OCI-LY7 (cell line): ENCODE measurements around the gene MANBA. TPM values are rescaled to one million over a fixed set of nuclear protein-coding genes. Genes with fewer than 3 reads are reported as not detected.

Experiments
- BruUV-seq: library from RNA; stranded (reverse); fragments of 400-500 nt; replicated peaks from 2 replicates; lab custom pipeline; 2021; lab: Mats Ljungman, UMichigan
- CTCF ChIA-PET: fragments of 300-600 bp; sonication (Branson Sonifier 250); formaldehyde crosslinking; loops from one replicate; lab custom pipeline; 2022; ENCODE audit warnings: antibody characterized with exemption; ENCODE audit not compliant: unreplicated experiment; lab: Charles Lee
- POLR2A ChIA-PET: fragments of 300-600 bp; sonication (Branson Sonifier 250); formaldehyde crosslinking; loops from one replicate; lab custom pipeline; 2022; ENCODE audit warnings: antibody characterized with exemption; lab: Charles Lee
- DNase-seq: peaks from one replicate; pipeline ENCODE4 v3.0.0-alpha.2; 2015; ENCODE audit warnings: low spot score
- H2AFZ ChIP-seq: fragments of 200-600 bp; sonication (generic), shearing (Covaris generic); 2 replicates; pipeline ENCODE4 v1.6.1; 2014; ENCODE audit warnings: mild to moderate bottlenecking, antibody characterized with exemption, low read length, moderate library complexity
- H3K27ac ChIP-seq: fragments of 200-600 bp; sonication (generic); 2 replicates; pipeline ENCODE4 v1.5.1; 2014; ENCODE audit warnings: mixed run types, low read depth, mild to moderate bottlenecking, moderate library complexity, low read length, inconsistent platforms; ENCODE audit not compliant: poor library complexity, severe bottlenecking
- H3K36me3 ChIP-seq: fragments of 200-600 bp; sonication (generic); 2 replicates; pipeline ENCODE4 v1.6.1; 2014; ENCODE audit warnings: mild to moderate bottlenecking, antibody characterized with exemption, low read length, moderate library complexity, mixed read lengths; ENCODE audit not compliant: insufficient read depth
- H3K4me1 ChIP-seq: fragments of 200-600 bp; sonication (generic); 2 replicates; pipeline ENCODE4 v1.5.1; 2014; ENCODE audit warnings: mild to moderate bottlenecking, low read length; ENCODE audit not compliant: insufficient read depth, poor library complexity, severe bottlenecking
- H3K4me2 ChIP-seq: fragments of 200-600 bp; sonication (generic); 2 replicates; pipeline ENCODE4 v1.6.1; 2014; ENCODE audit warnings: mild to moderate bottlenecking, low read length
- H3K4me3 ChIP-seq: fragments of 200-600 bp; sonication (generic); 2 replicates; pipeline ENCODE4 v1.5.1; 2014; ENCODE audit warnings: mild to moderate bottlenecking, low read depth, low read length; ENCODE audit not compliant: poor library complexity, severe bottlenecking
- H3K79me2 ChIP-seq: fragments of 200-600 bp; sonication (generic); 2 replicates; pipeline ENCODE4 v1.6.1; 2016; ENCODE audit warnings: low read depth, mild to moderate bottlenecking, low read length, moderate library complexity, mixed read lengths; ENCODE audit not compliant: insufficient read depth
- H3K9me2 ChIP-seq: fragments of 200-600 bp; sonication (generic); 2 replicates; pipeline ENCODE4 v1.6.1; 2016; ENCODE audit warnings: mild to moderate bottlenecking, low read length, mixed read lengths; ENCODE audit not compliant: insufficient read depth
- H3K9me3 ChIP-seq: fragments of 200-600 bp; sonication (generic); 2 replicates; pipeline ENCODE4 v1.6.1; 2014; ENCODE audit warnings: mild to moderate bottlenecking, mixed run types, low read length, mixed read lengths
- H4K20me1 ChIP-seq: fragments of 200-600 bp; sonication (generic); 2 replicates; pipeline ENCODE4 v1.6.1; 2014; ENCODE audit warnings: mild to moderate bottlenecking, antibody characterized with exemption, low read length, moderate library complexity, mixed read lengths; ENCODE audit not compliant: insufficient read depth
- CTCF ChIP-seq: fragments of 200-600 bp; sonication (generic); conservative IDR thresholded peaks from 2 replicates; pipeline ENCODE4 v1.5.1; 2014; ENCODE audit warnings: mild to moderate bottlenecking, antibody characterized with exemption, low read length, moderate library complexity, mixed read lengths
- EZH2phosphoT487 ChIP-seq: fragments of 200-600 bp; sonication (generic); IDR thresholded peaks from 2 replicates; pipeline ENCODE4 v1.6.1; 2018; ENCODE audit warnings: low read depth, borderline replicate concordance, mild to moderate bottlenecking, mixed run types, antibody characterized with exemption, low read length, moderate library complexity, mixed read lengths
- intact Hi-C: fragments of 100-400 bp; cut with micrococcal nuclease; formaldehyde crosslinking; loops from one replicate; pipeline ENCODE4 v1.10.0; 2022; ENCODE audit not compliant: unreplicated experiment
- total RNA-seq, 2 experiments: library from RNA; depleted of rRNA in 1 of 2; stranded (reverse); fragments of >200 nt in 1 of 2; shearing (Covaris generic) in 1 of 2; gene quantifications; 2 replicates each; pipeline ENCODE4 v1.2.3, GENCODE V29; 2014 to 2022

Gene MANBA
- total RNA-seq, 2 experiments from 2014 or later: 22.8 to 30.0 TPM

- Histone ChIP-seq H3K4me1 (no peaks in the 10 kb centered on the region), H3K27ac (no peak overlapping the region), H3K4me3 (no peak overlapping the region), H3K9me3 (no peaks in the 10 kb centered on the region), H3K4me2 (no peak overlapping the region), H3K79me2 (no peaks in the 10 kb centered on the region), H3K36me3 (peaks cover 19% of the 10 kb centered on the region), H4K20me1 (no peaks in the 10 kb centered on the region), H3K9me2 (no peaks in the 10 kb centered on the region), H2AFZ (no peak overlapping the region)
- DNase-seq: no peak
- BruUV-seq: no TSS peak
- TF ChIP-seq EZH2phosphoT487 (no peak), CTCF (no peak)
- POLR2A ChIA-PET: no interaction called here
- CTCF ChIA-PET: no interaction called here
- intact Hi-C loops: no loop called here
Measured at GRCh38 chr4:102641793-102642192, 119.0 kb downstream of the MANBA start.

- ChIA-PET POLR2A (interaction anchor here (0.5 kb wide), 1 partner anchor 692 kb away, joined by 3 read pairs; no protein-coding TSS in a partner anchor), CTCF (no interaction called here)
- Histone ChIP-seq H3K4me1 (no peaks in the 10 kb centered on the region), H4K20me1 (no peaks in the 10 kb centered on the region), H3K36me3 (peaks cover 15% of the 10 kb centered on the region), H2AFZ (no peak overlapping the region), H3K9me3 (no peaks in the 10 kb centered on the region), H3K4me2 (no peak overlapping the region), H3K27ac (no peak overlapping the region), H3K79me2 (no peaks in the 10 kb centered on the region), H3K4me3 (no peak overlapping the region), H3K9me2 (no peaks in the 10 kb centered on the region)
- no peak for TF ChIP-seq EZH2phosphoT487
- TF ChIP-seq CTCF: no peak
- DNase-seq: no peak
- intact Hi-C loops: no loop called here
- BruUV-seq: no TSS peak
Measured at GRCh38 chr4:102640669-102641068, 120.1 kb downstream of the MANBA start.

- no peaks in the 10 kb centered on the region for H3K9me2 ChIP-seq
- H3K4me3 ChIP-seq: no peak overlapping the region
- H3K79me2 ChIP-seq: no peaks in the 10 kb centered on the region
- BruUV-seq: no TSS peak
- H3K4me2 ChIP-seq: no peak overlapping the region
- intact Hi-C loops: no loop called here
- H4K20me1 ChIP-seq: no peaks in the 10 kb centered on the region
- H3K9me3 ChIP-seq: no peaks in the 10 kb centered on the region
- H3K4me1 ChIP-seq: no peaks in the 10 kb centered on the region
- no peak overlapping the region for H2AFZ ChIP-seq
- peaks cover 15% of the 10 kb centered on the region; the same call in 1 of the 2 replicates for H3K36me3 ChIP-seq
- ChIA-PET CTCF (no interaction called here), POLR2A (no interaction called here)
- TF ChIP-seq CTCF (no peak), EZH2phosphoT487 (no peak)
- no peak for DNase-seq
- no peak overlapping the region for H3K27ac ChIP-seq
Measured at GRCh38 chr4:102639598-102639997, 121.2 kb downstream of the MANBA start.
